Left lung (tissue), 10 donors: ENCODE results near the gene TMEM170B. TPM values are rescaled to one million over a fixed set of nuclear protein-coding genes. Genes with fewer than 3 reads are reported as not detected.

ENCODE experiments used
- ATAC-seq: fragments of 200-7000 bp; cut with Tn5 transposase; one replicate; pipeline ENCODE4 v1.9.1; 2020; ENCODE audit warnings: moderate library complexity
- DNase-seq, 4 donors: peaks; one replicate each; pipeline ENCODE4 v3.0.0-alpha.2; 2013 to 2020
- H3K27ac ChIP-seq, 2 donors: fragments of 200-600 bp; sonication (generic) in 1 of 2; one replicate each; pipeline versions ENCODE4 v1.5.0 to v1.8.0; 2020 to 2021
- H3K27me3 ChIP-seq, 2 donors: fragments of 200-600 bp; sonication (generic) in 1 of 2; one replicate each; pipeline versions ENCODE4 v1.5.0 to v1.8.0; 2020 to 2021
- H3K36me3 ChIP-seq, 2 donors: fragments of 200-600 bp; sonication (generic) in 1 of 2; one replicate each; pipeline versions ENCODE4 v1.5.0 to v1.8.0; 2020 to 2021
- H3K4me1 ChIP-seq, 2 donors: fragments of 200-600 bp; one replicate each; pipeline ENCODE4 v1.8.0; 2021
- H3K4me3 ChIP-seq, 2 donors: fragments of 200-600 bp; sonication (generic) in 1 of 2; one replicate each; pipeline versions ENCODE4 v1.5.0 to v1.8.0; 2020 to 2021; ENCODE audit warnings: mild to moderate bottlenecking in 1 of 2
- H3K9me3 ChIP-seq, 2 donors: fragments of 200-600 bp; sonication (generic) in 1 of 2; one replicate each; pipeline versions ENCODE4 v1.5.0 to v1.8.0; 2020 to 2021
- CTCF ChIP-seq, 2 donors: fragments of 200-600 bp; sonication (generic) in 1 of 2; IDR thresholded peaks; one replicate each; pipeline versions ENCODE4 v1.5.0 to v1.8.0; 2021; ENCODE audit warnings: antibody characterized with exemption in 2 of 2
- intact Hi-C, 2 donors: fragments of 100-400 bp; cut with DNase I; formaldehyde crosslinking; loops; one replicate each; pipeline versions ENCODE4 v1.11.2 to v1.14.2; 2022
- polyA plus RNA-seq, 6 donors: library from polyadenylated mRNA; unstranded; fragments of 120-200 nt; gene quantifications; one replicate each; pipeline ENCODE4 v1.2.1, GENCODE V29; 2013; ENCODE audit not compliant: insufficient read length in 6 of 6
- total RNA-seq, 2 donors: library from RNA; stranded (reverse); fragmentation: NEBNext Ultra II Directional; extraction: Animal tissue kit (Norgen Biotek cat#: 25700); gene quantifications; one replicate each; pipeline ENCODE4 v1.2.1, GENCODE V29; 2021
- donor health status: DM: no; HTN: yes; CAD: no.
- donor health status: DM: no; HTN: no; CAD: no.

Gene TMEM170B
- total and polyA plus RNA-seq, 8 donors: 5.2 to 10.1 (median 5.5) TPM

- DNase-seq (no peak), ATAC-seq (no peak)
- peaks cover 0 to 39% of the 10 kb centered on the region in 2 donors for H3K4me1 ChIP-seq
- H3K4me3 ChIP-seq: no peak overlapping the region
- no peak overlapping the region for H3K27ac ChIP-seq
- no peaks in the 10 kb centered on the region for H3K9me3 ChIP-seq
- intact Hi-C loops: no loop called here
- H3K36me3 ChIP-seq: no peaks in the 10 kb centered on the region
- no peak for TF ChIP-seq CTCF (IDR thresholded peaks at IDR 0.05)
- no peaks in the 10 kb centered on the region for H3K27me3 ChIP-seq
These were observed 44.9 kb upstream of the TMEM170B start for GRCh38 chr6:11492464-11493290.

GRCh38 chr6:11493974-11494373, 43.6 kb upstream of the TMEM170B start:
- H3K4me3 ChIP-seq: no peak overlapping the region
- ATAC-seq: no peak

GRCh38 chr6:11494786-11495564, 42.6 kb upstream of the TMEM170B start:
- DNase-seq (no peak), ATAC-seq (peak; percentile 49)
- H3K27ac ChIP-seq: no peak overlapping the region
- H3K27me3 ChIP-seq: no peaks in the 10 kb centered on the region
- peaks cover 0 to 44% of the 10 kb centered on the region in 2 donors for H3K4me1 ChIP-seq
- no peak for TF ChIP-seq CTCF (IDR thresholded peaks at IDR 0.05)
- intact Hi-C loops: no loop called here
- no peaks in the 10 kb centered on the region for H3K36me3 ChIP-seq
- no peaks in the 10 kb centered on the region for H3K9me3 ChIP-seq
- H3K4me3 ChIP-seq: no peak overlapping the region

More at GRCh38 chr6:11493974-11494373, 43.6 kb upstream of the TMEM170B start:
- peaks cover 0 to 44% of the 10 kb centered on the region in 2 donors for H3K4me1 ChIP-seq
- DNase-seq: no peak
- no peaks in the 10 kb centered on the region for H3K36me3 ChIP-seq
- H3K27me3 ChIP-seq: no peaks in the 10 kb centered on the region
- no peak for TF ChIP-seq CTCF (IDR thresholded peaks at IDR 0.05)
- intact Hi-C loops: no loop called here
- H3K27ac ChIP-seq: no peak overlapping the region
- H3K9me3 ChIP-seq: no peaks in the 10 kb centered on the region

GRCh38 chr6:11495565-11496145, 41.9 kb upstream of the TMEM170B start:
- H3K27ac ChIP-seq: peak overlapping the region in 1 of 2 donors; percentile 59
- TF ChIP-seq CTCF (IDR thresholded peaks at IDR 0.05): no peak

More at GRCh38 chr6:11495565-11496145, 41.9 kb upstream of the TMEM170B start:
- Histone ChIP-seq H3K4me3 (no peak overlapping the region), H3K36me3 (no peaks in the 10 kb centered on the region), H3K4me1 (peaks cover 0 to 44% of the 10 kb centered on the region in 2 donors), H3K9me3 (no peaks in the 10 kb centered on the region), H3K27me3 (no peaks in the 10 kb centered on the region)
- intact Hi-C loops: loop anchor here in 1 of 2 donors (2.0 kb wide), 1 partner anchor 351 kb away; no protein-coding TSS in a partner anchor
- ATAC-seq (peak; percentile 9), DNase-seq (no peak)
